ENCODE results near the gene IFT88.

- TF ChIP-seq CTCF (IDR thresholded peaks at IDR 0.05; ENCODE audit: poor library complexity, severe bottlenecking) = no peak
- TF ChIP-seq EP300 (conservative IDR thresholded peaks at IDR 0.05; ENCODE audit: poor library complexity, severe bottlenecking) = no peak
Measured at GRCh38 chr13:20709782-20710181, 142.8 kb downstream of the IFT88 start.
